HCT116 (cell line): ENCODE data around the gene CEP41. TPM values are rescaled to one million over a fixed set of nuclear protein-coding genes. Genes with fewer than 3 reads are reported as not detected.

Experiments
- ATAC-seq: fragments of 200-7000 bp; cut with Tn5 transposase; 2 replicates; pipeline ENCODE4 v1.9.1; 2020; ENCODE audit warnings: mild to moderate bottlenecking, moderate library complexity
- BruUV-seq: library from RNA; stranded (reverse); fragments of 400-500 nt; replicated peaks from 2 replicates; lab custom pipeline; 2021; lab: Mats Ljungman, UMichigan
- CTCF ChIA-PET: fragments of 300-600 bp; sonication (Branson Sonifier 250); formaldehyde crosslinking; loops from one replicate; lab custom pipeline; 2021; ENCODE audit warnings: antibody characterized with exemption; lab: Charles Lee
- POLR2A ChIA-PET: fragments of 300-600, 350-600 bp; sonication (Branson Sonifier 250); formaldehyde crosslinking; loops from one replicate; lab custom pipeline; 2021; ENCODE audit warnings: antibody characterized with exemption; lab: Charles Lee
- RAD21 ChIA-PET, 2 experiments: fragments of 300-600 bp; sonication (Branson Sonifier 250); formaldehyde crosslinking; loops; one replicate each; lab custom pipeline; 2023; ENCODE audit warnings: low total read pairs in 2 of 2; ENCODE audit not compliant: uncharacterized antibody in 2 of 2, unreplicated experiment in 2 of 2, low non-redundant PET in 1 of 2; lab: Charles Lee
- DNase-seq: peaks from one replicate; pipeline ENCODE4 v3.0.0-alpha.2; 2010; ENCODE audit warnings: low read depth, low spot score
- H2AFZ ChIP-seq: fragments of 200-600 bp; shearing (Covaris generic), sonication (generic); 2 replicates; pipeline ENCODE4 v1.6.1; 2017; ENCODE audit warnings: low read depth, mixed run types, mixed read lengths, antibody characterized with exemption, low read length; ENCODE audit not compliant: poor library complexity, severe bottlenecking
- H3K27ac ChIP-seq: 2 replicates; pipeline ENCODE4 v1.5.1; 2012; ENCODE audit warnings: low read depth, low read length
- H3K27me3 ChIP-seq: fragments of 200-600 bp; sonication (generic); 2 replicates; pipeline ENCODE4 v1.6.1; 2016; ENCODE audit warnings: mixed run types, low read length, mixed read lengths; ENCODE audit not compliant: insufficient read depth
- H3K36me3 ChIP-seq, 2 experiments: fragments of 200-500 bp in 1 of 2; fragments of 200-600 bp in 1 of 2; sonication (Bioruptor generic) in 1 of 2; sonication (generic) in 1 of 2; 2 replicates each; pipeline versions ENCODE4 v1.5.1 to v1.6.1; 2014 to 2016; ENCODE audit warnings: low read length in 2 of 2, inconsistent platforms in 1 of 2, mixed read lengths in 1 of 2, mixed run types in 1 of 2; ENCODE audit not compliant: insufficient read depth in 2 of 2, control insufficient read depth in 1 of 2
- H3K4me1 ChIP-seq, 2 experiments: fragments of 200-600 bp in 1 of 2; sonication (generic) in 1 of 2; 2 replicates each; pipeline versions ENCODE4 v1.5.1 to v1.6.1; 2012 to 2017; ENCODE audit warnings: low read length in 2 of 2, inconsistent platforms in 1 of 2, mild to moderate bottlenecking in 1 of 2, mixed read lengths in 1 of 2, mixed run types in 1 of 2, moderate library complexity in 1 of 2; ENCODE audit not compliant: insufficient read depth in 2 of 2, control insufficient read depth in 1 of 2
- H3K4me2 ChIP-seq: fragments of 200-600 bp; sonication (generic); 2 replicates; pipeline ENCODE4 v1.6.1; 2017; ENCODE audit warnings: mixed run types, low read length, mixed read lengths
- H3K4me3 ChIP-seq, 2 experiments: fragments of 200-600 bp in 1 of 2; sonication (generic) in 1 of 2; replicated peaks in 1 of 2; 2 replicates each; pipeline ENCODE4 v1.5.1; 2011 to 2016; ENCODE audit warnings: low read length in 2 of 2, control low read depth in 1 of 2, low read depth in 1 of 2, mild to moderate bottlenecking in 1 of 2, mixed read lengths in 1 of 2, mixed run types in 1 of 2
- H3K79me2 ChIP-seq: fragments of 200-600 bp; sonication (generic); 2 replicates; pipeline ENCODE4 v1.6.1; 2017; ENCODE audit warnings: mild to moderate bottlenecking, mixed run types, low read length, moderate library complexity, mixed read lengths; ENCODE audit not compliant: insufficient read depth
- H3K9ac ChIP-seq: fragments of 200-600 bp; sonication (generic); 2 replicates; pipeline ENCODE4 v1.6.1; 2016; ENCODE audit warnings: low read length, mixed read lengths
- H3K9me2 ChIP-seq: fragments of 200-600 bp; sonication (generic), shearing (Covaris generic); 2 replicates; pipeline ENCODE4 v1.6.1; 2017; ENCODE audit warnings: mixed run types, mild to moderate bottlenecking, moderate library complexity; ENCODE audit not compliant: insufficient read depth
- H3K9me3 ChIP-seq, 2 experiments: fragments of 200-500 bp in 1 of 2; fragments of 200-600 bp in 1 of 2; sonication (Bioruptor generic) in 1 of 2; sonication (generic) in 1 of 2; 2 replicates each; pipeline ENCODE4 v1.6.1; 2014 to 2017; ENCODE audit warnings: low read length in 2 of 2, mixed read lengths in 2 of 2, inconsistent platforms in 1 of 2, low read depth in 1 of 2, mild to moderate bottlenecking in 1 of 2, mixed run types in 1 of 2, moderate library complexity in 1 of 2; ENCODE audit not compliant: control insufficient read depth in 1 of 2, insufficient read depth in 1 of 2
- H4K20me1 ChIP-seq: fragments of 200-600 bp; sonication (generic), shearing (Covaris generic); 2 replicates; pipeline ENCODE4 v1.6.1; 2017; ENCODE audit warnings: mixed run types, mild to moderate bottlenecking, moderate library complexity; ENCODE audit not compliant: insufficient read depth
- CEBPB ChIP-seq: IDR thresholded peaks from 2 replicates; pipeline ENCODE4 v1.6.1; 2012; ENCODE audit warnings: low read depth
- EGR1 ChIP-seq: IDR thresholded peaks from 2 replicates; pipeline ENCODE4 v1.6.1; 2012; ENCODE audit warnings: low read depth
- ELF1 ChIP-seq: IDR thresholded peaks from 2 replicates; pipeline ENCODE4 v1.6.1; 2012; ENCODE audit warnings: low read depth, borderline replicate concordance
- EZH2 ChIP-seq: fragments of 200-600 bp; sonication (generic); IDR thresholded peaks from 2 replicates; pipeline ENCODE4 v1.6.1; 2017; ENCODE audit warnings: antibody characterized with exemption, mixed run types
- EZH2phosphoT487 ChIP-seq: fragments of 200-600 bp; IDR thresholded peaks from 2 replicates; pipeline ENCODE4 v1.6.1; 2018; ENCODE audit warnings: antibody characterized with exemption, borderline replicate concordance
- FOSL1 ChIP-seq: IDR thresholded peaks from 2 replicates; pipeline ENCODE4 v1.6.1; 2012; ENCODE audit warnings: low read depth
- JUND ChIP-seq: IDR thresholded peaks from 2 replicates; pipeline ENCODE4 v1.6.1; 2012
- MAX ChIP-seq: IDR thresholded peaks from 2 replicates; pipeline ENCODE4 v1.6.1; 2012
- POLR2A ChIP-seq: IDR thresholded peaks from 2 replicates; pipeline ENCODE4 v1.7.0; 2011; ENCODE audit warnings: borderline replicate concordance; ENCODE audit not compliant: insufficient read depth, insufficient read length; ENCODE audit errors: extremely low read depth
- SIN3A ChIP-seq: IDR thresholded peaks from 2 replicates; pipeline ENCODE4 v1.6.1; 2012; ENCODE audit warnings: low read depth
- SP1 ChIP-seq: IDR thresholded peaks from 2 replicates; pipeline ENCODE4 v1.6.1; 2012; ENCODE audit warnings: low read depth
- YY1 ChIP-seq: IDR thresholded peaks from 2 replicates; pipeline ENCODE4 v1.6.1; 2011; ENCODE audit warnings: low read length, low read depth, moderate library complexity, mild to moderate bottlenecking; ENCODE audit not compliant: insufficient replicate concordance; ENCODE audit errors: extremely low read depth
- ZBTB33 ChIP-seq: IDR thresholded peaks from 2 replicates; pipeline ENCODE4 v1.6.1; 2011; ENCODE audit warnings: mild to moderate bottlenecking, low read length, moderate library complexity; ENCODE audit not compliant: insufficient replicate concordance; ENCODE audit errors: extremely low read depth
- ZFX ChIP-seq: fragments of 450-650 bp; IDR thresholded peaks from 2 replicates; pipeline ENCODE4 v1.6.1; 2017
- ZNF274 ChIP-seq: fragments of 200-500 bp; sonication (Bioruptor generic); IDR thresholded peaks from 2 replicates; pipeline ENCODE4 v1.6.1; 2014; ENCODE audit warnings: mild to moderate bottlenecking, low read depth, low read length, inconsistent platforms
- intact Hi-C: fragments of 100-400 bp; cut with micrococcal nuclease; formaldehyde crosslinking; loops from 2 replicates; pipeline ENCODE4 v1.10.0; 2022
- total RNA-seq: library from RNA; stranded (reverse); gene quantifications from one replicate; pipeline ENCODE4 v1.2.1, GENCODE V29; 2021; ENCODE audit not compliant: unreplicated experiment

The CEP41 gene
- total RNA-seq, 1 experiment from 2014 or later, result 13.6 TPM

GRCh38 chr7:130486954-130487436 is 46.2 kb upstream of the CEP41 start:
- H3K79me2 ChIP-seq, result peaks cover 39% of the 10 kb centered on the region
- H3K36me3 ChIP-seq, result no peaks in the 10 kb centered on the region
- intact Hi-C loops, result loop anchor here (5.0 to 10.0 kb wide), 2 partner anchors 212 to 415 kb away; partner anchors contain the start of gene KLHDC10
- CTCF ChIA-PET, result no interaction called here
- H3K4me3 ChIP-seq, result peak overlapping the region; percentile 53 to 62
- peak overlapping the region; percentile 62 for H3K9ac ChIP-seq
- H2AFZ ChIP-seq, result no peak overlapping the region
- H3K9me3 ChIP-seq, result no peaks in the 10 kb centered on the region; a peak in 1 of 4 replicates
- H3K27ac ChIP-seq, result peak overlapping the region; percentile 61
- no peaks in the 10 kb centered on the region for H4K20me1 ChIP-seq
- POLR2A ChIA-PET, result no interaction called here
- ATAC-seq (no peak), DNase-seq (no peak)
- TF ChIP-seq ZNF274 (no peak), MAX (no peak), YY1 (no peak)
- RAD21 ChIA-PET, result no interaction called here
- no peaks in the 10 kb centered on the region for H3K27me3 ChIP-seq
- no peaks in the 10 kb centered on the region for H3K9me2 ChIP-seq
- peak overlapping the region; percentile 74 for H3K4me2 ChIP-seq
- H3K4me1 ChIP-seq, result peaks cover 0 to 20% of the 10 kb centered on the region in 2 experiments; a peak in 1 of 4 replicates
- no TSS peak for BruUV-seq

- peaks cover 39% of the 10 kb centered on the region for H3K79me2 ChIP-seq
- intact Hi-C loops, result loop anchor here (5.0 to 10.0 kb wide), 2 partner anchors 212 to 414 kb away; partner anchors contain the start of gene KLHDC10
- H3K4me2 ChIP-seq, result peak overlapping the region; percentile 74
- H3K4me1 ChIP-seq, result peaks cover 0 to 20% of the 10 kb centered on the region in 2 experiments; a peak in 1 of 4 replicates
- DNase-seq (peak; percentile 78), ATAC-seq (peak; percentile 93)
- H3K9ac ChIP-seq, result peak overlapping the region; percentile 62
- no peaks in the 10 kb centered on the region for H3K9me3 ChIP-seq
- TSS peak; percentile 49 for BruUV-seq
- peak overlapping the region; percentile 2 for H2AFZ ChIP-seq
- H4K20me1 ChIP-seq, result no peaks in the 10 kb centered on the region
- no peaks in the 10 kb centered on the region for H3K27me3 ChIP-seq
- peak overlapping the region; percentile 61 for H3K27ac ChIP-seq
- H3K4me3 ChIP-seq, result peak overlapping the region; percentile 53 to 62
- RAD21 ChIA-PET, result no interaction called here
- CTCF ChIA-PET, result no interaction called here
- H3K36me3 ChIP-seq, result no peaks in the 10 kb centered on the region
- no peaks in the 10 kb centered on the region for H3K9me2 ChIP-seq
- POLR2A ChIA-PET, result no interaction called here
- TF ChIP-seq SP1 (no peak; the same call in 1 of the 2 replicates), FOSL1 (no peak), CEBPB (no peak), ZBTB33 (no peak), ZNF274 (no peak), ZFX (peak; percentile 39; the same call in 1 of the 2 replicates), EGR1 (peak; percentile 29; the same call in 1 of the 2 replicates), EZH2 (no peak), POLR2A (no peak), SIN3A (no peak; the same call in 1 of the 2 replicates), JUND (no peak), EZH2phosphoT487 (no peak), ELF1 (peak; percentile 38; the same call in 1 of the 2 replicates)
Measured at GRCh38 chr7:130486114-130486953, 45.5 kb upstream of the CEP41 start.
